Measurements from ENCODE around the gene KCTD20. TPM values are rescaled to one million over a fixed set of nuclear protein-coding genes. Genes with fewer than 3 reads are reported as not detected.
"Not testable (repeated sequence)": the region's sequence is repeated elsewhere in the genome, so short reads cannot be mapped to it uniquely, and the experiment has no call there.

The KCTD20 gene
- total and polyA plus RNA-seq, 4 donors, result 52.8 to 108 (median 69.7) TPM

DNA sequence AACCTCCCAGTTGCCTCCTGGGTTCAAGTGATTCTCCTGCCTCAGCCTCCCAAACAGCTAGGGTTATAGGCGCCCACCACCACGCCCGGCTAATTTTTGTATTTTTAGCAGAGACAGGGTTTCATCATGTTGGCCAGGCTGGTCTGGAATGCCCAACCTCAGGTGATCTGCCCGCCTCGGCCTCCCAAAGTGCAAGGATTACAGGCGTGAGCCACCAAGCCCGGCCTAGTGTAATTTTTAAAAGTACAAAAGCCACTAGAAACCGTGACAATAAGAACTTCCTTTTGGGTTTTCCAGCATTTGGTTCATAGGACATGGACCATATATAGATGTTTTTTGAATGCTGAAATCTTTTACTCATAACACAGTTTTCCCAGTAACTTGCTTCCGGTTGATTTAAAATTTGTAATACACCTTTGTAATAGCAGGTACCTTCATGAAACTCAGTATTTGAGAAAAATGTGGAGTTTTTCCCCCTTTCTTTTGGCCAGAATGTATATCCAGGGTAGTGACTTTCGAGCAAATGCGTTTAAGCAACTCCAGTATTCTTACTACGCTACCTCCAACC is 613 bp upstream of the KCTD20 start:
- H3K36me3 ChIP-seq (ENCODE audit: control insufficient read depth, insufficient read depth, low read length), result peaks cover 2% of the 10 kb centered on the region
- DNase-seq (ENCODE audit: low read depth in 4 of 6, low spot score in 6 of 6), result no peak
- WGBS (ENCODE audit: insufficient coverage), result 32% methylated on average over 5 of the region's 12 CpGs
- no peaks in the 10 kb centered on the region for H3K9me3 ChIP-seq (ENCODE audit: control insufficient read depth, insufficient read depth, low read length)
- peak overlapping the region; percentile 94 for H3K4me3 ChIP-seq (ENCODE audit: low read depth, low read length)
- H3K4me1 ChIP-seq (ENCODE audit: control insufficient read depth, insufficient read depth, low read length), result peaks cover 14% of the 10 kb centered on the region
- peak overlapping the region; percentile 96 for H3K27ac ChIP-seq (ENCODE audit: low read depth, low read length)
- no peaks in the 10 kb centered on the region for H3K27me3 ChIP-seq (ENCODE audit: control insufficient read depth, insufficient read depth, low read length)

DNA sequence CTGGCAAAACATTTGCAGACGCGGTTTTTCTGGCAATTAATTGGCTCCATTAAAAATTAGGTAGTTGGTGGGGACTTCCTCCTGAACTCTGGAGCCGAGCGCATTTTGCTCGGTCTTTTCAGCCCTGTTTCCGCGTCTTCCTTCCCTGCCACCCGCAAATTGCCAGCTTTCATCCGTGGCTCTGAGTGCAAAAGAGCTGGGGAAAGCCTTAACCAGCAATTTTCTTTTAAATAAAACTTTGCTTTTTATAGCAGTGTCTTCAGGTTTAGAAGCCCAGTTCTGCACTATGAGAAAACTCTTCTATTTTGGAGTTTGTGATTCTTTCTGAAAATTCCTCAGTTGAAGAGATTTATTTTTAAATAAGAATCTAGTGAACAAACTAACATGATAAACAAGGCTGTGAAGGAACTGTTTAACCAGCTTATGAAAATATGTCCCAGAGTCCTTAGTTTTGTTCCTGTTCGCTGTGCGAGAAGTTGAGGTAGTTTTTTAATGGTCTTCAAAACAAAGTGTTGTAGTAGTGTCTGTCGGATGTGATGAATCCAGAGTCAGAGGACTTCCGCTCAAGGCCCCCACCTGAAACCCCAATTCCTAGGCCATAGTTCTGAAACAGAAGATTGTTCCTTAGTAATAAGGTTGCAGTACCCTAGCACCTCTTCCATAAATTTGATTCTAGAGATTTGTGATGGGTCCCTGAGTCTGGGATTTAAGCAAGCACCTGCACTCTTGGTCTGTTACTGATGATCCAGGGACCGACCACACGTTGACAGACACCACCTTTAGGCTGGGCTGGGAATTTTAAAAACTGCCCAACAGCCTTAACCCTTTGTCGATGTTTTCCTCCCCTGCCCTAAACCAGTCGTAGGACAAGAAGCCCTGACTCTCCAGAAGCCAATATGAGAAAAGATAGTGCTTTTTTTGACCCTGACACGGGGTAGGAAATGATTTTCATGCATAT is 950 bp downstream of the KCTD20 start:
- Histone ChIP-seq H3K36me3 (ENCODE audit: control insufficient read depth, insufficient read depth, low read length) (peaks cover 2% of the 10 kb centered on the region), H3K4me3 (ENCODE audit: low read depth, low read length) (peak overlapping the region; percentile 94), H3K27ac (ENCODE audit: low read depth, low read length) (peak overlapping the region; percentile 96), H3K9me3 (ENCODE audit: control insufficient read depth, insufficient read depth, low read length) (no peaks in the 10 kb centered on the region), H3K4me1 (ENCODE audit: control insufficient read depth, insufficient read depth, low read length) (peaks cover 14% of the 10 kb centered on the region), H3K27me3 (ENCODE audit: control insufficient read depth, insufficient read depth, low read length) (no peaks in the 10 kb centered on the region)
- WGBS (ENCODE audit: insufficient coverage), result 0% methylated on average over 11 of the region's 18 CpGs
- DNase-seq (ENCODE audit: low read depth in 4 of 6, low spot score in 6 of 6), result peak in 1 of 6 donors; percentile 16

- peaks cover 2% of the 10 kb centered on the region for H3K36me3 ChIP-seq (ENCODE audit: control insufficient read depth, insufficient read depth, low read length)
- WGBS (ENCODE audit: insufficient coverage), result 80% methylated on average over 2 of the region's 3 CpGs
- peak overlapping the region; percentile 96 for H3K27ac ChIP-seq (ENCODE audit: low read depth, low read length)
- H3K4me3 ChIP-seq (ENCODE audit: low read depth, low read length), result peak overlapping the region; percentile 94
- peaks cover 14% of the 10 kb centered on the region for H3K4me1 ChIP-seq (ENCODE audit: control insufficient read depth, insufficient read depth, low read length)
- peak in 1 of 6 donors; percentile 2 for DNase-seq (ENCODE audit: low read depth in 4 of 6, low spot score in 6 of 6)
- H3K27me3 ChIP-seq (ENCODE audit: control insufficient read depth, insufficient read depth, low read length), result no peaks in the 10 kb centered on the region
- H3K9me3 ChIP-seq (ENCODE audit: control insufficient read depth, insufficient read depth, low read length), result peaks cover 2% of the 10 kb centered on the region
Measured at GRCh38 chr6:36444470-36444869, 1.7 kb downstream of the KCTD20 start.

DNA sequence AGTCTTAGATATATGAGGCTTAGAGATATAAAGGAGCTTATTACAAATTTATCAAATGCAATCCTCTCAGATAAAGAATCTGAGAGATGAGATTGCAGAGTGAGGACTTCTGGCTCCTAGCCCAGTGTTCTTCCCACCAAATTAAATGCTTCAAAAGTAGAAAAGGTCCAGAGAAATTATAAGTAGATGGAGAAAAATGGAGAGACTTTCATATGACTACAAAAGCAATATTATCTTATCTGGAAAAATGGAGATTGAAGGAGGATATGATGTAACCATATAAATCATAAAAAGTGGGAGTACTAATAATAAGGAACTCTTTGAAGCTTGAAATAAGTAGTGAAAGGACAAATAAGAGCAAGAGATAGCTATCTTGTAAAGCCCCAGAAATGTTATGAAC is 2.8 kb downstream of the KCTD20 start:
- Histone ChIP-seq H3K4me1 (ENCODE audit: control insufficient read depth, insufficient read depth, low read length) (peaks cover 14% of the 10 kb centered on the region), H3K4me3 (ENCODE audit: low read depth, low read length) (no peak overlapping the region), H3K36me3 (ENCODE audit: control insufficient read depth, insufficient read depth, low read length) (peaks cover 2% of the 10 kb centered on the region), H3K27me3 (ENCODE audit: control insufficient read depth, insufficient read depth, low read length) (no peaks in the 10 kb centered on the region), H3K9me3 (ENCODE audit: control insufficient read depth, insufficient read depth, low read length) (peaks cover 2% of the 10 kb centered on the region), H3K27ac (ENCODE audit: low read depth, low read length) (peak overlapping the region; percentile 15)
- no peak for DNase-seq (ENCODE audit: low read depth in 4 of 6, low spot score in 6 of 6)

DNA sequence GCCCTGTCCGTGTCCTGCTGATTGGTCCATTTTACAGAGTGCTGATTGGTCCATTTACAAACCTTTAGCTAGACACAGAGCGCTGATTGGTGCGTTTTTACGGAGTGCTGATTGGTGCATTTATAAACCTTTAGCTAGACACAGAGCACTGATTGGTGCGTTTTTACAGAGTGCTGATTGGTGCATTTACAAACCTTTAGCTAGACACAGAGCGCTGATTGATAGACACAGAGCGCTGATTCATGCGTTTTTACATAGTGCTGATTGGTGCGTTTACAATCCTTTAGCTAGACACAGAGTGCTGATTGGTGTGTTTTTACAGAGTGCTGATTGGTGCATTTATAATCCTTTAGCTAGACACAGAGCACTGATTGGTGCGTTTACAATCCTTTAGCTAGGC is 6.4 kb downstream of the KCTD20 start:
- H3K27me3 ChIP-seq (ENCODE audit: control insufficient read depth, insufficient read depth, low read length); H3K4me1 ChIP-seq (ENCODE audit: control insufficient read depth, insufficient read depth, low read length); H3K4me3 ChIP-seq (ENCODE audit: low read depth, low read length); H3K27ac ChIP-seq (ENCODE audit: low read depth, low read length); DNase-seq (ENCODE audit: low read depth in 4 of 6, low spot score in 6 of 6); H3K9me3 ChIP-seq (ENCODE audit: control insufficient read depth, insufficient read depth, low read length); H3K36me3 ChIP-seq (ENCODE audit: control insufficient read depth, insufficient read depth, low read length): not testable (repeated sequence)
- WGBS (ENCODE audit: insufficient coverage), result 98% methylated on average over 7 of the region's 10 CpGs

DNA sequence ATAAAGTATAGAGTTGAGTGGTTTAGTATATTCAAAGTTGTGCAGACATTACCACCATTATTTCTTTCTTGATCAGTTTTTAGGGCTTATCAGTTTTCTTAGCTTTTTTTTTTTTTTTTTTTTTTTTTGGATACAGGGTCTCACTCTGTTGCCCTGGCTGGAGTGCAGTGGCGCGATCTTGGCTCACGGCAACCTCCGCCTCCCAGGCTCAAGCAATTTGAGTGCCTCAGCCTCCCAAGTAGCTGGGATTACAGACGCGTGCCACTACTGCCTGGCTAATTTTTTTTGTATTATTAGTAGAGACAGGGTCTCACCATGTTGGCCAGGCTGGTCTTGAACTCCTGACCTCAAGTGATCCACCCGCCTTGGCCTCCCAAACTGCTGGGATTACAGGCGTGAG is 10.1 kb downstream of the KCTD20 start:
- not testable (repeated sequence) for DNase-seq (ENCODE audit: low read depth in 4 of 6, low spot score in 6 of 6); H3K9me3 ChIP-seq (ENCODE audit: control insufficient read depth, insufficient read depth, low read length); H3K4me1 ChIP-seq (ENCODE audit: control insufficient read depth, insufficient read depth, low read length); H3K27me3 ChIP-seq (ENCODE audit: control insufficient read depth, insufficient read depth, low read length); H3K27ac ChIP-seq (ENCODE audit: low read depth, low read length); H3K4me3 ChIP-seq (ENCODE audit: low read depth, low read length); H3K36me3 ChIP-seq (ENCODE audit: control insufficient read depth, insufficient read depth, low read length)
- WGBS (ENCODE audit: insufficient coverage), result 100% methylated on average over 2 of the region's 8 CpGs

DNA sequence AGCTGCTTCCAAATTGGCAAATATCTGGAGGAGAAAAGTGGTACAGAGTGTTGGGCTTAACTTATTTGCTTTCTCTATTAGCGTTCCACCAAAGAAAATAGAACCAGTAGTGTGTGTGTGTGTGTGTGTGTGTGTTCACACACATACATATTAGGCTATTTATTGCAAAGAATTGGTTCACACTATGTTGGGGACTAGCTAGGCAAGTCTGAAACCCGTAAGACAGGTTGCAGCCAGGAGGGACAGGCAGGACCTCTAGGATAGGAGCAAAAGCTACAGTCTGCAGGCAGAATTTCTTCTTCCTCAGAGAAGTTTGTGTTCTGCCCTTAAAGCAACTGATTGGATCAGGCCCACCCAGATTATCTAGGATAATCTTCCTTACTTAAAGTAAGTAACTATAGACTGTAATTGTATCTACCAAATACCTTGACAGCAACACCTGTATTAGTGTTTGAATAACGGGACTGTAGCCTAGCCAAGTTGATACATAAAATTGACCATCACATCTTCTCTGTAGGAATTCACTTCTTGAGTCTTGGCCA is 12.8 kb downstream of the KCTD20 start:
- Histone ChIP-seq H3K4me3 (ENCODE audit: low read depth, low read length) (no peak overlapping the region), H3K4me1 (ENCODE audit: control insufficient read depth, insufficient read depth, low read length) (no peaks in the 10 kb centered on the region), H3K36me3 (ENCODE audit: control insufficient read depth, insufficient read depth, low read length) (peaks cover 7% of the 10 kb centered on the region), H3K27ac (ENCODE audit: low read depth, low read length) (no peak overlapping the region), H3K9me3 (ENCODE audit: control insufficient read depth, insufficient read depth, low read length) (no peaks in the 10 kb centered on the region), H3K27me3 (ENCODE audit: control insufficient read depth, insufficient read depth, low read length) (no peaks in the 10 kb centered on the region)
- WGBS (ENCODE audit: insufficient coverage), result 100% methylated on average over 2 of the region's 3 CpGs
- DNase-seq (ENCODE audit: low read depth in 4 of 6, low spot score in 6 of 6), result no peak

- Histone ChIP-seq H3K9me3 (ENCODE audit: control insufficient read depth, insufficient read depth, low read length) (no peaks in the 10 kb centered on the region), H3K4me1 (ENCODE audit: control insufficient read depth, insufficient read depth, low read length) (no peaks in the 10 kb centered on the region), H3K27ac (ENCODE audit: low read depth, low read length) (no peak overlapping the region), H3K36me3 (ENCODE audit: control insufficient read depth, insufficient read depth, low read length) (no peaks in the 10 kb centered on the region), H3K27me3 (ENCODE audit: control insufficient read depth, insufficient read depth, low read length) (no peaks in the 10 kb centered on the region), H3K4me3 (ENCODE audit: low read depth, low read length) (no peak overlapping the region)
- no peak for DNase-seq (ENCODE audit: low read depth in 4 of 6, low spot score in 6 of 6)
Measured at GRCh38 chr6:36459501-36459900, 16.7 kb downstream of the KCTD20 start.

- no peaks in the 10 kb centered on the region for H3K27me3 ChIP-seq (ENCODE audit: control insufficient read depth, insufficient read depth, low read length)
- no peak for DNase-seq (ENCODE audit: low read depth in 4 of 6, low spot score in 6 of 6)
- no peaks in the 10 kb centered on the region for H3K36me3 ChIP-seq (ENCODE audit: control insufficient read depth, insufficient read depth, low read length)
- no peak overlapping the region for H3K27ac ChIP-seq (ENCODE audit: low read depth, low read length)
- no peak overlapping the region for H3K4me3 ChIP-seq (ENCODE audit: low read depth, low read length)
- H3K4me1 ChIP-seq (ENCODE audit: control insufficient read depth, insufficient read depth, low read length), result no peaks in the 10 kb centered on the region
- H3K9me3 ChIP-seq (ENCODE audit: control insufficient read depth, insufficient read depth, low read length), result no peaks in the 10 kb centered on the region
Measured at GRCh38 chr6:36460916-36461315, 18.1 kb downstream of the KCTD20 start.

GRCh38 chr6:36461646-36462045 is 18.8 kb downstream of the KCTD20 start:
- Histone ChIP-seq H3K36me3 (ENCODE audit: control insufficient read depth, insufficient read depth, low read length) (no peaks in the 10 kb centered on the region), H3K27ac (ENCODE audit: low read depth, low read length) (no peak overlapping the region), H3K4me1 (ENCODE audit: control insufficient read depth, insufficient read depth, low read length) (no peaks in the 10 kb centered on the region), H3K9me3 (ENCODE audit: control insufficient read depth, insufficient read depth, low read length) (no peaks in the 10 kb centered on the region), H3K27me3 (ENCODE audit: control insufficient read depth, insufficient read depth, low read length) (no peaks in the 10 kb centered on the region), H3K4me3 (ENCODE audit: low read depth, low read length) (no peak overlapping the region)
- no CpG with 5 or more reads among the region's 3 CpGs for WGBS (ENCODE audit: insufficient coverage)
- DNase-seq (ENCODE audit: low read depth in 4 of 6, low spot score in 6 of 6), result no peak

All from spinal cord (tissue), 10 donors.